ENCODE measurements around the gene PKNOX2.

- TF ChIP-seq CTCF (conservative IDR thresholded peaks at IDR 0.05) = no peak
- no peak for TF ChIP-seq ZFX (IDR thresholded peaks at IDR 0.05)
These were observed 220.3 kb downstream of the PKNOX2 start for GRCh38 chr11:125384825-125385224.

Data from C4-2B (cell line).